Prostate gland (tissue), 2 donors: Measurements from ENCODE around the gene NTM. TPM values are rescaled to one million over a fixed set of nuclear protein-coding genes. Genes with fewer than 3 reads are reported as not detected.

ENCODE experiments used
- DNase-seq: peaks from one replicate; pipeline ENCODE4 v3.0.0-alpha.2; 2019; ENCODE audit warnings: low spot score
- H3K27ac ChIP-seq, 2 donors: fragments of 200-600 bp; sonication (generic); 2 replicates each; pipeline ENCODE4 v1.5.1; 2017 to 2019
- H3K27me3 ChIP-seq: fragments of 200-600 bp; sonication (generic); replicated peaks from 2 replicates; pipeline ENCODE4 v1.5.1; 2019; ENCODE audit not compliant: insufficient read depth
- H3K36me3 ChIP-seq, 2 donors: fragments of 200-600 bp; sonication (generic); 1 replicate in 1 of 2; 2 replicates in 1 of 2; pipeline versions ENCODE4 v1.5.1 to v1.8.1; 2017 to 2019
- H3K4me1 ChIP-seq: fragments of 200-600 bp; sonication (generic); replicated peaks from 2 replicates; pipeline ENCODE4 v1.5.1; 2019
- H3K4me3 ChIP-seq, 2 donors: fragments of 200-600 bp; sonication (generic); 2 replicates each; pipeline ENCODE4 v1.5.1; 2017 to 2019
- H3K9me3 ChIP-seq: fragments of 200-600 bp; sonication (generic); 2 replicates; pipeline ENCODE4 v1.5.1; 2017
- CTCF ChIP-seq, 4 experiments: fragments of 200-600 bp in 2 of 4; fragments of 450-650 bp in 2 of 4; sonication (generic) in 2 of 4; IDR thresholded peaks; 1 replicate in 3 of 4; 2 replicates in 1 of 4; pipeline ENCODE4 v1.5.1; 2016 to 2019; ENCODE audit warnings: antibody characterized with exemption in 4 of 4, mild to moderate bottlenecking in 2 of 4, moderate library complexity in 2 of 4
- POLR2A ChIP-seq: fragments of 450-650 bp; IDR thresholded peaks from one replicate; pipeline ENCODE4 v1.6.1; 2016; ENCODE audit warnings: antibody characterized with exemption, mild to moderate bottlenecking
- POLR2AphosphoS5 ChIP-seq: sonication (generic); formaldehyde crosslinking; IDR thresholded peaks from one replicate; pipeline ENCODE4 v1.6.1; 2017; ENCODE audit warnings: antibody characterized with exemption
- whole genome bisulfite sequencing: methylation state at CpG from one replicate; pipeline ENCODE4 v1.1.5; 2018; 5-methylcytosine and 5-hydroxymethylcytosine counted together
- intact Hi-C: fragments of 100-400 bp; cut with DNase I; formaldehyde crosslinking; loops from one replicate; pipeline ENCODE4 v1.14.2; 2022
- total RNA-seq, 2 donors: library from RNA; depleted of rRNA; stranded (reverse); fragments of >200 nt; gene quantifications; one replicate each; pipeline ENCODE4 v1.1.0, GENCODE V29; 2016

NTM gene
- total RNA-seq, 2 donors from 2014 or later, result 7.4 TPM; not detected in 1

GRCh38 chr11:131592152-131592551 is 221.7 kb downstream of the NTM start:
- 69% methylated on average over 2 of the region's 2 CpGs for WGBS
- H3K4me3 ChIP-seq, result no peak overlapping the region
- no peak for DNase-seq
- H3K27ac ChIP-seq, result no peak overlapping the region
- H3K9me3 ChIP-seq, result no peaks in the 10 kb centered on the region
- H3K36me3 ChIP-seq, result no peaks in the 10 kb centered on the region
- H3K27me3 ChIP-seq, result no peaks in the 10 kb centered on the region
- no peaks in the 10 kb centered on the region for H3K4me1 ChIP-seq
- intact Hi-C loops, result no loop called here
- TF ChIP-seq CTCF (IDR thresholded peaks at IDR 0.05), result no peak
- no peak for TF ChIP-seq POLR2A
- TF ChIP-seq POLR2AphosphoS5, result no peak

GRCh38 chr11:131592734-131593133 is 222.3 kb downstream of the NTM start:
- intact Hi-C loops, result no loop called here
- H3K4me3 ChIP-seq, result no peak overlapping the region
- no peaks in the 10 kb centered on the region for H3K4me1 ChIP-seq
- H3K27ac ChIP-seq, result no peak overlapping the region
- H3K36me3 ChIP-seq, result no peaks in the 10 kb centered on the region
- TF ChIP-seq POLR2AphosphoS5 (no peak), POLR2A (no peak), CTCF (IDR thresholded peaks at IDR 0.05) (no peak)
- H3K9me3 ChIP-seq, result no peaks in the 10 kb centered on the region
- DNase-seq, result no peak
- WGBS, result 57% methylated on average over 2 of the region's 2 CpGs
- no peaks in the 10 kb centered on the region for H3K27me3 ChIP-seq

GRCh38 chr11:131593301-131593700 is 222.9 kb downstream of the NTM start:
- no peak for DNase-seq
- intact Hi-C loops, result no loop called here
- Histone ChIP-seq H3K27ac (no peak overlapping the region), H3K9me3 (no peaks in the 10 kb centered on the region), H3K36me3 (no peaks in the 10 kb centered on the region), H3K4me3 (no peak overlapping the region), H3K4me1 (no peaks in the 10 kb centered on the region), H3K27me3 (no peaks in the 10 kb centered on the region)
- TF ChIP-seq POLR2AphosphoS5 (no peak), CTCF (IDR thresholded peaks at IDR 0.05) (no peak), POLR2A (no peak)
- WGBS, result 65% methylated on average over 6 of the region's 6 CpGs

GRCh38 chr11:131595797-131596196 is 225.4 kb downstream of the NTM start:
- WGBS, result 35% methylated on average over 4 of the region's 4 CpGs
- H3K27ac ChIP-seq, result no peak overlapping the region
- H3K4me3 ChIP-seq, result no peak overlapping the region
- H3K4me1 ChIP-seq, result no peaks in the 10 kb centered on the region
- intact Hi-C loops, result no loop called here
- TF ChIP-seq CTCF (IDR thresholded peaks at IDR 0.05) (no peak), POLR2AphosphoS5 (no peak), POLR2A (no peak)
- no peak for DNase-seq
- no peaks in the 10 kb centered on the region for H3K36me3 ChIP-seq
- no peaks in the 10 kb centered on the region for H3K27me3 ChIP-seq
- H3K9me3 ChIP-seq, result no peaks in the 10 kb centered on the region

GRCh38 chr11:131597890-131598289 is 227.5 kb downstream of the NTM start:
- H3K9me3 ChIP-seq, result no peaks in the 10 kb centered on the region
- no peak for DNase-seq
- H3K4me1 ChIP-seq, result no peaks in the 10 kb centered on the region
- intact Hi-C loops, result no loop called here
- H3K4me3 ChIP-seq, result no peak overlapping the region
- 45% methylated on average over 2 of the region's 2 CpGs for WGBS
- H3K36me3 ChIP-seq, result no peaks in the 10 kb centered on the region
- no peaks in the 10 kb centered on the region for H3K27me3 ChIP-seq
- TF ChIP-seq CTCF (IDR thresholded peaks at IDR 0.05), result no peak
- no peak overlapping the region for H3K27ac ChIP-seq
